Measurements from ENCODE around the gene FBXL7. TPM values are rescaled to one million over a fixed set of nuclear protein-coding genes. Genes with fewer than 3 reads are reported as not detected.

FBXL7 gene
- total RNA-seq, result not detected

- DNase-seq, result no peak
- CTCF ChIA-PET, result no interaction called here
- no peaks in the 10 kb centered on the region for H3K9me3 Mint-ChIP-seq
These were observed at the start of gene FBXL7 for GRCh38 chr5:15499528-15500324. FBXL7 (plus strand) TSS chr5:15500180.

GRCh38 chr5:15450473-15450872 is 49.5 kb upstream of the FBXL7 start:
- Mint-ChIP-seq H3K9me3 (peaks cover 9% of the 10 kb centered on the region), H3K27me3 (ENCODE audit: low read depth) (no peaks in the 10 kb centered on the region), H3K36me3 (ENCODE audit: low read depth) (no peaks in the 10 kb centered on the region), H3K4me1 (ENCODE audit: low read depth) (no peaks in the 10 kb centered on the region), H3K27ac (no peak overlapping the region), H3K4me3 (no peak overlapping the region)
- DNase-seq, result no peak
- intact Hi-C loops (cut with micrococcal nuclease), result no loop called here
- CTCF ChIA-PET, result no interaction called here

More at GRCh38 chr5:15499528-15500324, at the start of gene FBXL7:
- H3K4me3 Mint-ChIP-seq, result no peak within 1 kb of the TSS
- H3K27ac Mint-ChIP-seq, result no peak within 1 kb of the TSS
- H3K36me3 Mint-ChIP-seq (ENCODE audit: low read depth), result no peaks in the 10 kb centered on the region
- intact Hi-C loops (cut with micrococcal nuclease), result no loop called here
- H3K27me3 Mint-ChIP-seq (ENCODE audit: low read depth), result peaks cover 38% of the 10 kb centered on the region
- H3K4me1 Mint-ChIP-seq (ENCODE audit: low read depth), result no peaks in the 10 kb centered on the region

- no peak for DNase-seq
- no peaks in the 10 kb centered on the region for H3K27me3 Mint-ChIP-seq (ENCODE audit: low read depth)
- intact Hi-C loops (cut with micrococcal nuclease), result no loop called here
- H3K4me1 Mint-ChIP-seq (ENCODE audit: low read depth), result no peaks in the 10 kb centered on the region
- H3K36me3 Mint-ChIP-seq (ENCODE audit: low read depth), result no peaks in the 10 kb centered on the region
- peaks cover 12% of the 10 kb centered on the region for H3K9me3 Mint-ChIP-seq
- H3K27ac Mint-ChIP-seq, result no peak overlapping the region
- CTCF ChIA-PET, result no interaction called here
- no peak overlapping the region for H3K4me3 Mint-ChIP-seq
These were observed 49.0 kb upstream of the FBXL7 start for GRCh38 chr5:15450949-15451348.

GRCh38 chr5:15452030-15452429 is 48.0 kb upstream of the FBXL7 start:
- H3K4me3 Mint-ChIP-seq, result no peak overlapping the region
- CTCF ChIA-PET, result no interaction called here
- H3K9me3 Mint-ChIP-seq, result peaks cover 19% of the 10 kb centered on the region
- H3K27ac Mint-ChIP-seq, result no peak overlapping the region
- no peaks in the 10 kb centered on the region for H3K36me3 Mint-ChIP-seq (ENCODE audit: low read depth)
- no peak for DNase-seq
- intact Hi-C loops (cut with micrococcal nuclease), result no loop called here
- no peaks in the 10 kb centered on the region for H3K27me3 Mint-ChIP-seq (ENCODE audit: low read depth)
- no peaks in the 10 kb centered on the region for H3K4me1 Mint-ChIP-seq (ENCODE audit: low read depth)

- DNase-seq, result no peak
- Mint-ChIP-seq H3K36me3 (ENCODE audit: low read depth) (no peaks in the 10 kb centered on the region), H3K9me3 (peaks cover 19% of the 10 kb centered on the region), H3K4me1 (ENCODE audit: low read depth) (no peaks in the 10 kb centered on the region), H3K27ac (no peak overlapping the region), H3K27me3 (ENCODE audit: low read depth) (no peaks in the 10 kb centered on the region), H3K4me3 (no peak overlapping the region)
- CTCF ChIA-PET, result no interaction called here
- intact Hi-C loops (cut with micrococcal nuclease), result no loop called here
These were observed 47.2 kb upstream of the FBXL7 start for GRCh38 chr5:15452781-15453180.

GRCh38 chr5:15459200-15459599 is 40.8 kb upstream of the FBXL7 start:
- no peaks in the 10 kb centered on the region for H3K4me1 Mint-ChIP-seq (ENCODE audit: low read depth)
- no peaks in the 10 kb centered on the region for H3K36me3 Mint-ChIP-seq (ENCODE audit: low read depth)
- H3K9me3 Mint-ChIP-seq, result peaks cover 16% of the 10 kb centered on the region
- intact Hi-C loops (cut with micrococcal nuclease), result no loop called here
- H3K27ac Mint-ChIP-seq, result no peak overlapping the region
- H3K4me3 Mint-ChIP-seq, result no peak overlapping the region
- DNase-seq, result no peak
- CTCF ChIA-PET, result no interaction called here
- no peaks in the 10 kb centered on the region for H3K27me3 Mint-ChIP-seq (ENCODE audit: low read depth)

GRCh38 chr5:15463231-15463980 is 36.6 kb upstream of the FBXL7 start:
- no peaks in the 10 kb centered on the region for H3K4me1 Mint-ChIP-seq (ENCODE audit: low read depth)
- DNase-seq, result no peak
- no peak overlapping the region for H3K27ac Mint-ChIP-seq
- H3K9me3 Mint-ChIP-seq, result no peaks in the 10 kb centered on the region
- CTCF ChIA-PET, result no interaction called here
- no peaks in the 10 kb centered on the region for H3K27me3 Mint-ChIP-seq (ENCODE audit: low read depth)
- intact Hi-C loops (cut with micrococcal nuclease), result no loop called here
- H3K4me3 Mint-ChIP-seq, result no peak overlapping the region
- no peaks in the 10 kb centered on the region for H3K36me3 Mint-ChIP-seq (ENCODE audit: low read depth)

- H3K27ac Mint-ChIP-seq, result no peak overlapping the region
- CTCF ChIA-PET, result no interaction called here
- intact Hi-C loops (cut with micrococcal nuclease), result no loop called here
These were observed 27.9 kb upstream of the FBXL7 start for GRCh38 chr5:15472116-15472515.

GRCh38 chr5:15474143-15474719 is 25.7 kb upstream of the FBXL7 start:
- no peak for DNase-seq
- Mint-ChIP-seq H3K4me1 (ENCODE audit: low read depth) (no peaks in the 10 kb centered on the region), H3K27me3 (ENCODE audit: low read depth) (no peaks in the 10 kb centered on the region), H3K4me3 (no peak overlapping the region), H3K27ac (no peak overlapping the region), H3K36me3 (ENCODE audit: low read depth) (no peaks in the 10 kb centered on the region), H3K9me3 (peaks cover 7% of the 10 kb centered on the region)
- intact Hi-C loops (cut with micrococcal nuclease), result no loop called here
- CTCF ChIA-PET, result no interaction called here

More at GRCh38 chr5:15472116-15472515, 27.9 kb upstream of the FBXL7 start:
- Mint-ChIP-seq H3K27me3 (ENCODE audit: low read depth) (no peaks in the 10 kb centered on the region), H3K36me3 (ENCODE audit: low read depth) (no peaks in the 10 kb centered on the region), H3K4me3 (no peak overlapping the region), H3K4me1 (ENCODE audit: low read depth) (no peaks in the 10 kb centered on the region), H3K9me3 (no peaks in the 10 kb centered on the region)
- DNase-seq, result no peak

GRCh38 chr5:15475367-15475766 is 24.6 kb upstream of the FBXL7 start:
- Mint-ChIP-seq H3K4me1 (ENCODE audit: low read depth) (no peaks in the 10 kb centered on the region), H3K9me3 (peaks cover 7% of the 10 kb centered on the region), H3K27me3 (ENCODE audit: low read depth) (no peaks in the 10 kb centered on the region), H3K36me3 (ENCODE audit: low read depth) (no peaks in the 10 kb centered on the region), H3K4me3 (no peak overlapping the region), H3K27ac (no peak overlapping the region)
- CTCF ChIA-PET, result no interaction called here
- DNase-seq, result no peak
- intact Hi-C loops (cut with micrococcal nuclease), result no loop called here

GRCh38 chr5:15476977-15477376 is 23.0 kb upstream of the FBXL7 start:
- H3K36me3 Mint-ChIP-seq (ENCODE audit: low read depth), result no peaks in the 10 kb centered on the region
- CTCF ChIA-PET, result no interaction called here
- H3K4me1 Mint-ChIP-seq (ENCODE audit: low read depth), result no peaks in the 10 kb centered on the region
- H3K4me3 Mint-ChIP-seq, result no peak overlapping the region
- no peak for DNase-seq
- intact Hi-C loops (cut with micrococcal nuclease), result no loop called here
- H3K27ac Mint-ChIP-seq, result no peak overlapping the region
- no peaks in the 10 kb centered on the region for H3K27me3 Mint-ChIP-seq (ENCODE audit: low read depth)
- H3K9me3 Mint-ChIP-seq, result peaks cover 7% of the 10 kb centered on the region

- Mint-ChIP-seq H3K9me3 (peaks cover 7% of the 10 kb centered on the region), H3K36me3 (ENCODE audit: low read depth) (no peaks in the 10 kb centered on the region), H3K4me3 (no peak overlapping the region), H3K27ac (no peak overlapping the region), H3K4me1 (ENCODE audit: low read depth) (no peaks in the 10 kb centered on the region), H3K27me3 (ENCODE audit: low read depth) (no peaks in the 10 kb centered on the region)
- intact Hi-C loops (cut with micrococcal nuclease), result no loop called here
- CTCF ChIA-PET, result no interaction called here
- DNase-seq, result no peak
These were observed 19.5 kb upstream of the FBXL7 start for GRCh38 chr5:15480436-15480835.
